Measurements from ENCODE around the gene RXFP4.
"Not testable (repeated sequence)": the region's sequence is repeated elsewhere in the genome, so short reads cannot be mapped to it uniquely, and the experiment has no call there.

Gene RXFP4

DNA sequence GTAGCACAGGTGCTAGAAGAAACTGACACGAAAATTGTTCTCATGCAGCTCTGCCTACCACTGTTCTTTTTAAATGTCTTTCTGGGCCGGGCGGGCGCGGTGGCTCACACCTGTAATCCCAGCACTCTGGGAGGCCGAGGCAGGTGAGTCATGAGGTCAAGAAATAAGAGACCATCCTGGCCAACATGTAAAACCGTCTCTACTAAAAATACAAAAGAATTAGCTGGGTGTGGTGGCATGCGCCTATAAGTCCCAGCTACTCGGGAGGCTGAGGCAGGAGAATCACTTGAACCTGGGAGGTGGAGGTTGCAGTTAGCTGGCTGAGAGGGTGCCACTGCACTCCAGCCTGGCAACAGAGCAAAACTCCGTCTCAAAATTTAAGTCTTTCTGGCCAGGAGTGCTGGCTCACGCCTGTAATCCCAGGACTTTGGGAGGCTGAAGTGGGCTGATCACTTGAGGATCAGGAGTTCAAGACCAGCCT lies 29.3 kb upstream of the RXFP4 start:
- peak; percentile 27 for DNase-seq (ENCODE audit: low read depth)
- H3K4me3 ChIP-seq (ENCODE audit: low read length) = no peak overlapping the region
- TF ChIP-seq, protein P1, sequence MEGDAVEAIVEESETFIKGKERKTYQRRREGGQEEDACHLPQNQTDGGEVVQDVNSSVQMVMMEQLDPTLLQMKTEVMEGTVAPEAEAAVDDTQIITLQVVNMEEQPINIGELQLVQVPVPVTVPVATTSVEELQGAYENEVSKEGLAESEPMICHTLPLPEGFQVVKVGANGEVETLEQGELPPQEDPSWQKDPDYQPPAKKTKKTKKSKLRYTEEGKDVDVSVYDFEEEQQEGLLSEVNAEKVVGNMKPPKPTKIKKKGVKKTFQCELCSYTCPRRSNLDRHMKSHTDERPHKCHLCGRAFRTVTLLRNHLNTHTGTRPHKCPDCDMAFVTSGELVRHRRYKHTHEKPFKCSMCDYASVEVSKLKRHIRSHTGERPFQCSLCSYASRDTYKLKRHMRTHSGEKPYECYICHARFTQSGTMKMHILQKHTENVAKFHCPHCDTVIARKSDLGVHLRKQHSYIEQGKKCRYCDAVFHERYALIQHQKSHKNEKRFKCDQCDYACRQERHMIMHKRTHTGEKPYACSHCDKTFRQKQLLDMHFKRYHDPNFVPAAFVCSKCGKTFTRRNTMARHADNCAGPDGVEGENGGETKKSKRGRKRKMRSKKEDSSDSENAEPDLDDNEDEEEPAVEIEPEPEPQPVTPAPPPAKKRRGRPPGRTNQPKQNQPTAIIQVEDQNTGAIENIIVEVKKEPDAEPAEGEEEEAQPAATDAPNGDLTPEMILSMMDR (IDR thresholded peaks at IDR 0.05; ENCODE audit: insufficient read depth, low read depth, low read length, missing control alignments) = no peak

DNA sequence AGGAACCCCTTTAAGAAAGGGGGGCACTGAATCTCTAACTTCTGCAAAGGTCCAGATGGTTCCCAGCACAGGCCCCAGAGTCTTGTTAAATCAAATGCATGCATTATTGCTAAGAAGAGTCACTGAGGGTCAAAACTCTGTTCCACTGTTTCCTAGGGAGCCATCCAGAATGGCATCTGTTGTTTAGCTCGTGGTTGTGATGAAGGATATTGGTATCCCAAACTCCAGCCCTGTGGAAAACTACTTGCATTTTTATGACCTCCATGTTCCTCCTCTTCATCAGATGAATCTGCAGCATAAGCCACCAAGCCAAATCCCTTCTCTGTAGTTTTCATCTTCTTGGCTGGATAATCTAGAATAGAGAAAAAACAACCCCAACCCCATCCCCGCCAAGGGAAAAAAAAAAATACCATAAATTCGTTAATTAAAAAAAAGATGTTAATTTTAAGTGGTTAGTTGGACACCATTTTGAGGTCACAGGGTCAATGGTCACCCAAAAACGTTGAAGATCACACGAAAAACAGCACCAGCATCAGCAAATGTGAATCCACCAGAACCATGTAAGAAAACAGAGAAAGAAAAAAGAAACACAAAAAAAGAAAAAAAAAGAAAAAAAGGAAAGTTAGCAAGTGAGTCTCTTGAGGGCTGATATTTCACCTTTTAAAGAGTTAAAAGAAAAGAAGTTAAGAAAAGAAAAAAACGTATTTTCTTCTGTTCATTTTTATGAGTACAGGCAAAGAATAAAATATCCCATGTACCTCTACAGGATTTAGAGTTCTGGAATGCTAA lies 27.3 kb upstream of the RXFP4 start:
- H3K4me3 ChIP-seq (ENCODE audit: low read length) = no peak overlapping the region
- no peak for DNase-seq (ENCODE audit: low read depth)
- TF ChIP-seq, protein P1 (IDR thresholded peaks at IDR 0.05; ENCODE audit: insufficient read depth, low read depth, low read length, missing control alignments) = no peak

DNA sequence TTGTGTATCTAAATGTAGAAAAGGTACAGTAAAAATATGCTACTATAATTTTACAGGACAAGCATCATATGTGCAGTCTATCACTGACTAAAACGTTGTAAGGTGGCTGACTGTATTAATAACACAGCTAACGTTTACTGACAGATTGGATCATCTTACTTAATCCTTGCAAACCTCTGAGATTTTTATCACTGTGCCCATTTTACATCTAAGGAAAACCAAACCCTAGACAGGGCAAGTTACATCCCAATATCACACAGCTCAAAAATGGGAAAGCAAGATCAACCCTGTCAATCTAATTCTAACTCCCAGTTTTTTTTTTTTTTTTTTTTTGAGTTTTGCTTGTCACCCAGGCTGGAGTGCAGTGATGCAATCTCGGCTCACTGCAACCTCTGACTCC lies 22.8 kb upstream of the RXFP4 start:
- no peak overlapping the region for H3K4me3 ChIP-seq (ENCODE audit: low read length)
- DNase-seq (ENCODE audit: low read depth) = no peak
- TF ChIP-seq, protein P1 (IDR thresholded peaks at IDR 0.05; ENCODE audit: insufficient read depth, low read depth, low read length, missing control alignments) = no peak

DNA sequence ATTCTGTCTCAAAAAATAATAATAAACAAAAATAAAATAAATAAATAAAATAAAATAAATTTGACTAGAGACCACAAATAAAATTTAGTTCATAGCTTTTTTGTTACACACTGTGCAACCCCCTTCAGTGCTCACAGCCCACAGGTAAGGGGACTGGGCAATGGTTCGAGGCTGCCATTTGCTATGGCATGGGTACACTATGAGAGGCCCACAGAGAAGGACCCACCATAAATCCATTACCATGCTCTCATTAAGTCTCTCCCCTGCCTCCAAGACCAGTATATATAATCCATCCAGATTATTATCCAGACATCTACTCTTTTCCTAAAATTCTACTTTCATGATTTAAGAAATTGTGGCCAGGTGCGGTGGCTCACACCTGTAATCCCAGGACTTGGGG lies 21.6 kb upstream of the RXFP4 start:
- H3K4me3 ChIP-seq (ENCODE audit: low read length) = no peak overlapping the region
- TF ChIP-seq, protein P1 (IDR thresholded peaks at IDR 0.05; ENCODE audit: insufficient read depth, low read depth, low read length, missing control alignments) = no peak
- no peak for DNase-seq (ENCODE audit: low read depth)

DNA sequence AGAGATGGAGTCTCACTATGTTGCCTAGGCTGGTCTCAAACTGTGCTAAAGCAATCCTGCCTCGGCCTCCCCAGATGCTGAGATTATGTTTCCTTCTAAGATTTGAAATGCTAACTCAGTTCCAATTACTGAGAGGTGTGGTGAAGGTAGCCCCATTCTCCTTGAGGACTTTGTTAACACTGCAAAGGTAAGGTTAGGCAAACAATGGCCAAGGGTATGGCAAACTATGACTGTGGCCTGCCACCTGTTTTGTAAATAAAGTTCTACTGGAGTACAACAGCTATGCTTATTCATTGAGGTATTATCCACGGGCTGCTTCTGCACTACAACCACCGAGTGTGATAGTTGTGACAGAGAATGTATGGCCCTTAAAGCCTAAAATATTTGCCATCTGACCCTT lies 20.7 kb upstream of the RXFP4 start:
- TF ChIP-seq, protein P1 (IDR thresholded peaks at IDR 0.05; ENCODE audit: insufficient read depth, low read depth, low read length, missing control alignments) = no peak
- DNase-seq (ENCODE audit: low read depth) = no peak
- no peak overlapping the region for H3K4me3 ChIP-seq (ENCODE audit: low read length)

DNA sequence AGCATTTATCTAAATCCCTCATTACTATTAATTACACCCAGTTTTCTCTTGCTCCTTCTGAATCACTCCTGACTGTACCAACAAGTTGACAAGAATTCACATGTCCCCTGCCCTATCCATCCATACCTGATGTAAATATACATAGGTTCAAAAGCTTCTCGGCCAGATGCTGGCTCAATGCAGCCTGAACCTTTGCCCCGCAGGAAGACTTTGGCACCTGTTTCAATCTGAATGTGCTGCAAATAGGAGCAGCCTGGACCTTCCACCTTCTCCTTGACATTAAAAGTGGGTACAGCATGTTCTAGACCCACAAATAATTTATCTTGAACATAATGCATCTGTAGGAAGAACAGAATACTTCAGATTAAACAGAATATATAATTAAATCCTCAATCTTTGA lies 15.9 kb upstream of the RXFP4 start:
- H3K4me3 ChIP-seq (ENCODE audit: low read length) = no peak overlapping the region
- TF ChIP-seq, protein P1 (IDR thresholded peaks at IDR 0.05; ENCODE audit: insufficient read depth, low read depth, low read length, missing control alignments) = no peak
- DNase-seq (ENCODE audit: low read depth) = no peak

DNA sequence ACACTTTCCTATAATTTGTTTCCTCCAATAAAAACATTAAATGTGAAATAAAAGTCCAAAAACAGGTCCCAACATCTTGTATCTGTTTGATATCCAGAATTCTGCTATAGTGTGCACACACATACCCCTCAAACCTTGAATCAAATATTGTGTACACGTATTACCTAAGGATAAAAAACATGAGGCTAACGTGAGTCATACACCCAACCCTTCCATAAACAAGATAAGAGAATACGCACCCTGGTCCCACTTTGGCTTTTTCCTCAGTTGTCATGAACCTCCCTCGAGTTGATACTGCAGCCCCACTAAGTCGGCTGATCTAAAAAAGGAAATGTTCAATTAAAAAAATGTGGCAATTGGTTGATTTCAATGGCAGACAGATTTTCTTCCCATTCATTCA lies 12.4 kb upstream of the RXFP4 start:
- no peak overlapping the region for H3K4me3 ChIP-seq (ENCODE audit: low read length)
- TF ChIP-seq, protein P1 (IDR thresholded peaks at IDR 0.05; ENCODE audit: insufficient read depth, low read depth, low read length, missing control alignments) = no peak
- DNase-seq (ENCODE audit: low read depth) = peak; percentile 63

DNA sequence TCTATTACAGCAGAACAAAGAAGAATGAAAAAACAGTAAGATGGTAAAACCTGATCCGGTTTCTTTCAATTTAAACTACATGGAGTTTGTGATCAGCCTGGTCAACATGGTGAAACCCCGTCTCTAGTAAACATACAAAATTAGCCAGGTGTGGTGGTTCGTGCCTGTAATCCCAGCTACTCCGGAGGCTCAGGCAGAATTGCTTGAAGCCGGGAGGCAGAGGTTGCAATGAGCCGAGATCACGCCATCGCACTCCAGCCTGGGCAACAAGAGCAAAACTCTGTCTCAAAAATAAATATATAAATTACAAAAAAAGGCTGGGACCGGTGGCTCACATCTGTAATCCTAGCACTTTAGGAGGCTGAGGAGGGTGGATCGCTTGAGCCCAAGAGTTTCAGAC lies 10.7 kb upstream of the RXFP4 start:
- DNase-seq (ENCODE audit: low read depth) = not testable (repeated sequence)
- H3K4me3 ChIP-seq (ENCODE audit: low read length) = peak overlapping the region; percentile 99
